K562 treated with DMSO at 1 percent for 4 hours (cell line): Measurements from ENCODE around the gene ROBO4. TPM values are rescaled to one million over a fixed set of nuclear protein-coding genes. Genes with fewer than 3 reads are reported as not detected.

Experiments
- total RNA-seq: library from RNA; unstranded; fragments of 300-600 nt; gene quantifications from 2 replicates; pipeline ENCODE4 v1.2.3, GENCODE V29; 2022; ENCODE audit not compliant: insufficient read depth

Gene ROBO4
- not detected in 2 replicates for total RNA-seq

DNA sequence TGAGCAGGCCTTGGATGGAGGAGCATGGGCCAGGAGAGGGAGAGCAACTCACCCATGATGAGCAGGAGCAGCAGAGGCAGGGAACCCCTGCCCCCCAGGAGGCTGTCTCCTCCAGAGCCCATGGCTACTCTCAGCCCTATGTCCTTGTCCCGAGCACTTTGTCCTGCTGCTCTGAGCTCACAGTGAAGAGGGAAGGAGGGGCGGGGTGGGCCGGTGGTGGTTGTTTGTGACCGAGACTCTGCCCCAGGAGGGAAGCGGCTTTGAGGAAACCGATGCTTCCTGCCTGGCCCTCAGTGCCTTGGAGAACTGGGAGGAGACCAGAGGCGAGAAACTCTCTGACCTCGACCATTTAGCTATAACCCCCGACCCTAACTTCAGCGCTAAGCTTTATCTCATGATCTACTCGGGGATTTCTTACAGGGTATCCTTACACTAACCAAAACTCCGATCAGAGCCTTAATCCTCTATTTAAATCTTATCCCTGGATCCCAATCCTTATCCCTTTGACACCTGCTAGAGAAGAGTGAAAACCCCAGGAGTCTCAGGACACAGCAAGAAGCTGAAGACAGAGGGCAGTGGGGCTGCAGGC, at the start of gene ROBO4:
TSS of gene ROBO4 (minus strand) at position 192 of the 589 bp plus-strand sequence. CDS start at position 122, 70 bp downstream.

DNA sequence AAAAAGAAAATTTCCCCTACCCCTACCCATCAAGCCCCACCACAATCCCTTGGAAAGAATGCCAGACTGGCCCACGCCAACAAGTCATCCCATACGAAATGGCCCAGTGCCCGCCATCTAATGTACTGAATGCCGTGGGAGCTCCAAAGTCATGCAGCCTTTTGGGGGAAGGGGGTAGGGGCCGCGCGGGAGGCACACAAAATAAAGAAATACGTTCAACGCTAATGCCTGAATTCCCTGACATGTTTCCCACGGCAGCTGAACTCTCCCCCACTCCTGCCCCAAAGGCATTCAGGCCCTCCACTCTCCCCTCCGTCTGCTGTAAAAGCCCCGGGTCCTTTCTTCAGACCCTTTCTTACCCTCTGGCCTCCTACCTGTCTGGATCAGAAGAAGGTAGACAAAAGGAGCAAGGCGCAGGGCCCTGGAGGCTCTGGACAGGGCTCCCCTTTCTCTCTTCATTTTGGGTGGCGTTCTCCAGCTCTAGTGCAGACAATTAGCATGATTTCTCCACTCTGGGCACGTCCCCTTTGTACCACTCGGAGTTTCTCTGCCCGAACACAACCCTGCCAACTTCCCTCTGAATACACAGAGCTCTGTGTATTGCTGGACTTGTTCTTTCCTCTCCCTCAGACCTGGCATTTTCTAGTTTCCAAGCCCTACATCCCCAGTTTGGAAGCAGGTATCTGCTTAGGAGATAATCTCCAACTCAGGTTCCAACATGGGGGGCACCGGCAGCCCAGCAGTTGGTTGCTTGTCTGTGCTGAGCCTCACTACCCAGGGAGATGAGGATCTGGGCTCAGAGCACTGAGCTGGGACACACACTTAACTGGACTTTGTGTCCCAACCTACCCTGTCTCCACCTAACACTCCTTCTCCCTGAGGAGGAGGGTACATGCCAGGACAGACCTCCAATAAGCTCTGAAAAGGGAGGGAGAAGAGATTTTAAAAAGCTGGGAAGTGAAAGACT, 38.2 kb upstream of the ROBO4 start, which contains the start of gene HEPACAM:
TSS of gene HEPACAM (minus strand) at position 500 of the 967 bp plus-strand sequence. CDS start at position 459, 41 bp downstream.

DNA sequence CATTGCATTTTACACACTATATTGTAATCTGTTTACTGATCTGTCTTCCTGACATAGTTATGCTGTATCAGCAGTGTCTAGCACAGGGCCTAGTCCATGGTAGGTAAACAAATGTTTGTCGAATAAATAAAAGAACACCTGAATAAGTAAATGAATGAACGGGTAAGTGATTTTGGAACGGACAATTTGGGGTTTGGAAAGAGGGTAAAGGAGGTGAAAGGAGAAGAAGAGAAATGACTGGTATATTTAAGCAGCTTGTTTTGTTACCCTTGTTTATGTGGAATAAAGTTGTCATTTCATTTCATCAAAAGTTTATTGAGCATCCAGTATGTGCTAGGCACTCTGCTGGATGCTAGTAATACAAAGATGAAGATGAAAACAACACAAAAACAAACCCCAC, 21.3 kb upstream of the ROBO4 start, which contains the start of gene HEPN1:
TSS of gene HEPN1 (plus strand) at position 301 of the 400 bp plus-strand sequence.

DNA sequence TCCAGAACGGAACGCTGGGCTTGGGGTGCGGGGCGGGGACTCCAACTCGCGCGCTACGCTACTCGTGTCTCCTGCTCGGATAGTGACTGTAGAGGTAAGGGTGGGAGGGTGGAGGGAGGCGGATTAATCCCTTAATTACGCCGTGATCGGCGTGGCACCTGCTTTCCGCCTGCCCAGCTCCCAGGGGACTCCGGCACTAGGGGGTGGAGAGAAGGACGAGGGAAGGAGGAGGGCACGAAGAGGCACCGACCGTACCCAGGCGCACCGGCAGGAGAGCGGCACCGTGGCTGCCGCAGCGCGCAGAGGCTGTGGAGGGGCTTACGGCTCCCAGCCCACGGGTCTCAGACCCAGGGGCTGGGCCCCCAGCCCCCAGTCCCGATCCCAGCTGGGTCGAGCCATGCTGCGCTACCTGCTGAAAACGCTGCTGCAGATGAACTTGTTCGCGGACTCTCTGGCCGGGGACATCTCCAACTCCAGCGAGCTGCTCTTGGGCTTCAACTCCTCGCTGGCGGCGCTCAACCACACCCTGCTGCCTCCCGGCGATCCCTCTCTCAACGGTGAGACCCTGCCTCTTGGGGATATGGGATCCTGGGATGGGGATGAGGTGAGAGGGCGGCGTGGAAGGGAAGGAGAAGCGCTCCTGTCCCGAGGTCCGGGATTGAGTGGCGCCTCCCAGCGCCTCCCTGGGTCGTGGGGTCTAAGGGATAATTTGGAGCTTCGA, 32.3 kb downstream of the ROBO4 start, which contains the start of gene ROBO3:
TSS of gene ROBO3 (plus strand) at position 252 of the 721 bp plus-strand sequence. CDS start at position 398, 146 bp downstream.

Other genes starting within 250 kb of the ROBO4 start
- 1.1 and 2.1 TPM in 2 replicates for gene SIAE, start 224.1 kb downstream of the ROBO4 start, total RNA-seq
- gene SPA17, start 224.0 kb downstream of the ROBO4 start, total RNA-seq = 7.8 and 10.6 TPM in 2 replicates
- 5.4 and 8.4 TPM in 2 replicates for gene NRGN, start 157.9 kb downstream of the ROBO4 start, total RNA-seq
- gene VSIG2, start 145.6 kb downstream of the ROBO4 start, total RNA-seq = not detected in 2 replicates
- gene ESAM, start 135.6 kb downstream of the ROBO4 start, total RNA-seq = 1.4 and 1.9 TPM in 2 replicates
- 2.8 and 4.4 TPM in 2 replicates for gene MSANTD2, start 97.5 kb downstream of the ROBO4 start, total RNA-seq
- 0.88 TPM in 1 of 2 replicates, not detected in the other for gene ROBO3, start 32.4 kb downstream of the ROBO4 start, total RNA-seq
- not detected in 2 replicates for gene HEPN1, start 21.4 kb upstream of the ROBO4 start, total RNA-seq
- not detected in 2 replicates for gene HEPACAM, start 38.2 kb upstream of the ROBO4 start, total RNA-seq
- 1.3 and 2.2 TPM in 2 replicates for gene CCDC15, start 56.3 kb upstream of the ROBO4 start, total RNA-seq
- gene SLC37A2, start 165.4 kb upstream of the ROBO4 start, total RNA-seq = 2.4 and 3.0 TPM in 2 replicates
- gene TMEM218, start 213.8 kb upstream of the ROBO4 start, total RNA-seq = 10.6 and 11.4 TPM in 2 replicates